HCT116 (cell line): ENCODE measurements around the gene SYNJ1. TPM values are rescaled to one million over a fixed set of nuclear protein-coding genes. Genes with fewer than 3 reads are reported as not detected.
"Not testable (repeated sequence)": the region's sequence is repeated elsewhere in the genome, so short reads cannot be mapped to it uniquely, and the experiment has no call there.

Source experiments
- ATAC-seq: fragments of 200-7000 bp; cut with Tn5 transposase; 2 replicates; pipeline ENCODE4 v1.9.1; 2020; ENCODE audit warnings: mild to moderate bottlenecking, moderate library complexity
- BruUV-seq: library from RNA; stranded (reverse); fragments of 400-500 nt; replicated peaks from 2 replicates; lab custom pipeline; 2021; lab: Mats Ljungman, UMichigan
- CTCF ChIA-PET: fragments of 300-600 bp; sonication (Branson Sonifier 250); formaldehyde crosslinking; loops from one replicate; lab custom pipeline; 2021; ENCODE audit warnings: antibody characterized with exemption; lab: Charles Lee
- POLR2A ChIA-PET: fragments of 300-600, 350-600 bp; sonication (Branson Sonifier 250); formaldehyde crosslinking; loops from one replicate; lab custom pipeline; 2021; ENCODE audit warnings: antibody characterized with exemption; lab: Charles Lee
- RAD21 ChIA-PET, 2 experiments: fragments of 300-600 bp; sonication (Branson Sonifier 250); formaldehyde crosslinking; loops; one replicate each; lab custom pipeline; 2023; ENCODE audit warnings: low total read pairs in 2 of 2; ENCODE audit not compliant: uncharacterized antibody in 2 of 2, unreplicated experiment in 2 of 2, low non-redundant PET in 1 of 2; lab: Charles Lee
- DNase-seq: peaks from one replicate; pipeline ENCODE4 v3.0.0-alpha.2; 2010; ENCODE audit warnings: low read depth, low spot score
- H2AFZ ChIP-seq: fragments of 200-600 bp; shearing (Covaris generic), sonication (generic); 2 replicates; pipeline ENCODE4 v1.6.1; 2017; ENCODE audit warnings: low read depth, mixed run types, mixed read lengths, antibody characterized with exemption, low read length; ENCODE audit not compliant: poor library complexity, severe bottlenecking
- H3K27ac ChIP-seq: 2 replicates; pipeline ENCODE4 v1.5.1; 2012; ENCODE audit warnings: low read depth, low read length
- H3K27me3 ChIP-seq: fragments of 200-600 bp; sonication (generic); 2 replicates; pipeline ENCODE4 v1.6.1; 2016; ENCODE audit warnings: mixed run types, low read length, mixed read lengths; ENCODE audit not compliant: insufficient read depth
- H3K36me3 ChIP-seq, 2 experiments: fragments of 200-500 bp in 1 of 2; fragments of 200-600 bp in 1 of 2; sonication (Bioruptor generic) in 1 of 2; sonication (generic) in 1 of 2; 2 replicates each; pipeline versions ENCODE4 v1.5.1 to v1.6.1; 2014 to 2016; ENCODE audit warnings: low read length in 2 of 2, inconsistent platforms in 1 of 2, mixed read lengths in 1 of 2, mixed run types in 1 of 2; ENCODE audit not compliant: insufficient read depth in 2 of 2, control insufficient read depth in 1 of 2
- H3K4me1 ChIP-seq, 2 experiments: fragments of 200-600 bp in 1 of 2; sonication (generic) in 1 of 2; 2 replicates each; pipeline versions ENCODE4 v1.5.1 to v1.6.1; 2012 to 2017; ENCODE audit warnings: low read length in 2 of 2, inconsistent platforms in 1 of 2, mild to moderate bottlenecking in 1 of 2, mixed read lengths in 1 of 2, mixed run types in 1 of 2, moderate library complexity in 1 of 2; ENCODE audit not compliant: insufficient read depth in 2 of 2, control insufficient read depth in 1 of 2
- H3K4me2 ChIP-seq: fragments of 200-600 bp; sonication (generic); 2 replicates; pipeline ENCODE4 v1.6.1; 2017; ENCODE audit warnings: mixed run types, low read length, mixed read lengths
- H3K4me3 ChIP-seq, 2 experiments: fragments of 200-600 bp in 1 of 2; sonication (generic) in 1 of 2; replicated peaks in 1 of 2; 2 replicates each; pipeline ENCODE4 v1.5.1; 2011 to 2016; ENCODE audit warnings: low read length in 2 of 2, control low read depth in 1 of 2, low read depth in 1 of 2, mild to moderate bottlenecking in 1 of 2, mixed read lengths in 1 of 2, mixed run types in 1 of 2
- H3K79me2 ChIP-seq: fragments of 200-600 bp; sonication (generic); 2 replicates; pipeline ENCODE4 v1.6.1; 2017; ENCODE audit warnings: mild to moderate bottlenecking, mixed run types, low read length, moderate library complexity, mixed read lengths; ENCODE audit not compliant: insufficient read depth
- H3K9ac ChIP-seq: fragments of 200-600 bp; sonication (generic); 2 replicates; pipeline ENCODE4 v1.6.1; 2016; ENCODE audit warnings: low read length, mixed read lengths
- H3K9me2 ChIP-seq: fragments of 200-600 bp; sonication (generic), shearing (Covaris generic); 2 replicates; pipeline ENCODE4 v1.6.1; 2017; ENCODE audit warnings: mixed run types, mild to moderate bottlenecking, moderate library complexity; ENCODE audit not compliant: insufficient read depth
- H3K9me3 ChIP-seq, 2 experiments: fragments of 200-500 bp in 1 of 2; fragments of 200-600 bp in 1 of 2; sonication (Bioruptor generic) in 1 of 2; sonication (generic) in 1 of 2; 2 replicates each; pipeline ENCODE4 v1.6.1; 2014 to 2017; ENCODE audit warnings: low read length in 2 of 2, mixed read lengths in 2 of 2, inconsistent platforms in 1 of 2, low read depth in 1 of 2, mild to moderate bottlenecking in 1 of 2, mixed run types in 1 of 2, moderate library complexity in 1 of 2; ENCODE audit not compliant: control insufficient read depth in 1 of 2, insufficient read depth in 1 of 2
- H4K20me1 ChIP-seq: fragments of 200-600 bp; sonication (generic), shearing (Covaris generic); 2 replicates; pipeline ENCODE4 v1.6.1; 2017; ENCODE audit warnings: mixed run types, mild to moderate bottlenecking, moderate library complexity; ENCODE audit not compliant: insufficient read depth
- TCF7L2 ChIP-seq: IDR thresholded peaks from 2 replicates; pipeline ENCODE4 v1.7.0; 2011; ENCODE audit warnings: borderline replicate concordance, inconsistent platforms; ENCODE audit not compliant: insufficient read depth, insufficient read length; ENCODE audit errors: extremely low read depth
- intact Hi-C: fragments of 100-400 bp; cut with micrococcal nuclease; formaldehyde crosslinking; loops from 2 replicates; pipeline ENCODE4 v1.10.0; 2022
- total RNA-seq: library from RNA; stranded (reverse); gene quantifications from one replicate; pipeline ENCODE4 v1.2.1, GENCODE V29; 2021; ENCODE audit not compliant: unreplicated experiment

The SYNJ1 gene
- total RNA-seq, 1 experiment from 2014 or later, result 7.2 TPM

GRCh38 chr21:32626621-32627196, 101.1 kb downstream of the SYNJ1 start:
- no peak overlapping the region for H3K27ac ChIP-seq
- no peaks in the 10 kb centered on the region for H3K9me3 ChIP-seq
- POLR2A ChIA-PET, result no interaction called here
- H3K4me2 ChIP-seq, result no peak overlapping the region
- no peak for TF ChIP-seq TCF7L2
- RAD21 ChIA-PET, result interaction anchor here in 1 of 2 experiments (0.6 kb wide), 1 partner anchor 25 kb away, joined by 4 read pairs; no protein-coding TSS in a partner anchor
- CTCF ChIA-PET, result no interaction called here
- intact Hi-C loops, result no loop called here
- H3K79me2 ChIP-seq, result no peaks in the 10 kb centered on the region
- no peak overlapping the region for H3K9ac ChIP-seq
- no peaks in the 10 kb centered on the region for H4K20me1 ChIP-seq
- H3K4me1 ChIP-seq, result peaks cover 3 to 12% of the 10 kb centered on the region in 2 experiments; a peak in 3 of 4 replicates
- H3K9me2 ChIP-seq, result no peaks in the 10 kb centered on the region
- H2AFZ ChIP-seq, result no peak overlapping the region
- DNase-seq, result no peak
- BruUV-seq, result no TSS peak
- no peak overlapping the region for H3K4me3 ChIP-seq
- H3K27me3 ChIP-seq, result no peaks in the 10 kb centered on the region
- no peak for ATAC-seq
- no peaks in the 10 kb centered on the region for H3K36me3 ChIP-seq

GRCh38 chr21:32618218-32618617, 109.6 kb downstream of the SYNJ1 start:
- H3K4me3 ChIP-seq, H3K36me3 ChIP-seq, RAD21 ChIA-PET, CTCF ChIA-PET, DNase-seq, H3K9me2 ChIP-seq, H3K79me2 ChIP-seq, H3K4me1 ChIP-seq, H3K9me3 ChIP-seq, H4K20me1 ChIP-seq, intact Hi-C loops, BruUV-seq, H3K9ac ChIP-seq, ATAC-seq, POLR2A ChIA-PET, H2AFZ ChIP-seq, H3K27ac ChIP-seq, H3K4me2 ChIP-seq: not testable (repeated sequence)
- H3K27me3 ChIP-seq, result peaks cover 12% of the 10 kb centered on the region
